T-helper 1 cell treated with Interleukin-12 subunit alpha and Interleukin-12 subunit beta and Interleukin-4 antibody, amounts not matched to agents 30 μg/mL and 1 μg/mL, for 36 hours (primary cell): ENCODE data around the gene PEX16.
A peak's percentile ranks its signal among the peaks of the same experiment; 100 is the strongest.

Experiments
- H3K27ac Mint-ChIP-seq: one replicate; pipeline ENCODE4 v1.8.0; 2021; ENCODE audit warnings: mild to moderate bottlenecking, mixed read lengths
- H3K27me3 Mint-ChIP-seq: one replicate; pipeline ENCODE4 v1.8.0; 2021; ENCODE audit warnings: low read depth, mixed read lengths
- H3K36me3 Mint-ChIP-seq: one replicate; pipeline ENCODE4 v1.8.0; 2021; ENCODE audit warnings: low read depth, mixed read lengths
- H3K4me1 Mint-ChIP-seq: one replicate; pipeline ENCODE4 v1.8.0; 2021; ENCODE audit warnings: low read depth, mixed read lengths
- H3K4me3 Mint-ChIP-seq: one replicate; pipeline ENCODE4 v1.8.0; 2021; ENCODE audit warnings: mild to moderate bottlenecking, moderate library complexity, mixed read lengths
- H3K9me3 Mint-ChIP-seq: one replicate; pipeline ENCODE4 v1.8.0; 2021; ENCODE audit warnings: mixed read lengths

PEX16 gene

GRCh38 chr11:45926536-45927331 lies 9.1 kb upstream of the PEX16 start:
- Mint-ChIP-seq H3K9me3 (no peaks in the 10 kb centered on the region), H3K4me3 (no peak overlapping the region), H3K27me3 (peaks cover 20% of the 10 kb centered on the region), H3K36me3 (peaks cover 7% of the 10 kb centered on the region), H3K4me1 (peaks cover 18% of the 10 kb centered on the region), H3K27ac (no peak overlapping the region)

- Mint-ChIP-seq H3K4me1 (peaks cover 17% of the 10 kb centered on the region), H3K36me3 (peaks cover 6% of the 10 kb centered on the region), H3K4me3 (no peak overlapping the region), H3K27ac (no peak overlapping the region), H3K9me3 (no peaks in the 10 kb centered on the region), H3K27me3 (peaks cover 27% of the 10 kb centered on the region)
These were observed 8.3 kb upstream of the PEX16 start for GRCh38 chr11:45926001-45926401.

GRCh38 chr11:45925550-45925949 lies 7.9 kb upstream of the PEX16 start:
- Mint-ChIP-seq H3K4me3 (no peak overlapping the region), H3K4me1 (peaks cover 16% of the 10 kb centered on the region)

GRCh38 chr11:45924927-45925326 lies 7.2 kb upstream of the PEX16 start:
- no peak overlapping the region for H3K4me3 Mint-ChIP-seq
- H3K27me3 Mint-ChIP-seq = peaks cover 31% of the 10 kb centered on the region
- H3K36me3 Mint-ChIP-seq = peaks cover 3% of the 10 kb centered on the region
- no peaks in the 10 kb centered on the region for H3K9me3 Mint-ChIP-seq
- no peak overlapping the region for H3K27ac Mint-ChIP-seq
- peaks cover 9% of the 10 kb centered on the region for H3K4me1 Mint-ChIP-seq

More at GRCh38 chr11:45925550-45925949, 7.9 kb upstream of the PEX16 start:
- no peak overlapping the region for H3K27ac Mint-ChIP-seq
- H3K36me3 Mint-ChIP-seq = peaks cover 6% of the 10 kb centered on the region
- H3K27me3 Mint-ChIP-seq = peaks cover 31% of the 10 kb centered on the region
- H3K9me3 Mint-ChIP-seq = no peaks in the 10 kb centered on the region

- peak overlapping the region; percentile 11 for H3K27ac Mint-ChIP-seq
- H3K4me1 Mint-ChIP-seq = peaks cover 6% of the 10 kb centered on the region
- H3K27me3 Mint-ChIP-seq = peaks cover 31% of the 10 kb centered on the region
- H3K9me3 Mint-ChIP-seq = no peaks in the 10 kb centered on the region
- H3K4me3 Mint-ChIP-seq = peak overlapping the region; percentile 42
- peaks cover 3% of the 10 kb centered on the region for H3K36me3 Mint-ChIP-seq
These were observed 6.6 kb upstream of the PEX16 start for GRCh38 chr11:45924036-45924915.

GRCh38 chr11:45922425-45923082 lies 4.9 kb upstream of the PEX16 start, which contains the start of gene LARGE2:
LARGE2 (plus strand) TSS chr11:45922656; CDS start chr11:45922883, 227 bp downstream.
- peaks cover 31% of the 10 kb centered on the region for H3K27me3 Mint-ChIP-seq
- H3K9me3 Mint-ChIP-seq = no peaks in the 10 kb centered on the region
- peaks cover 7% of the 10 kb centered on the region for H3K4me1 Mint-ChIP-seq
- H3K4me3 Mint-ChIP-seq = peak within 1 kb of the TSS; percentile 58
- no peak within 1 kb of the TSS for H3K27ac Mint-ChIP-seq
- peaks cover 3% of the 10 kb centered on the region for H3K36me3 Mint-ChIP-seq

GRCh38 chr11:45921561-45922424 lies 4.1 kb upstream of the PEX16 start:
- H3K27me3 Mint-ChIP-seq = peaks cover 31% of the 10 kb centered on the region
- H3K4me3 Mint-ChIP-seq = peak overlapping the region; percentile 58
- no peak overlapping the region for H3K27ac Mint-ChIP-seq
- H3K36me3 Mint-ChIP-seq = peaks cover 3% of the 10 kb centered on the region
- no peaks in the 10 kb centered on the region for H3K9me3 Mint-ChIP-seq
- H3K4me1 Mint-ChIP-seq = peaks cover 9% of the 10 kb centered on the region

GRCh38 chr11:45920531-45921477 lies 3.1 kb upstream of the PEX16 start:
- Mint-ChIP-seq H3K9me3 (no peaks in the 10 kb centered on the region), H3K27me3 (peaks cover 31% of the 10 kb centered on the region), H3K4me3 (peak overlapping the region; percentile 58), H3K27ac (no peak overlapping the region), H3K36me3 (peaks cover 7% of the 10 kb centered on the region), H3K4me1 (peaks cover 17% of the 10 kb centered on the region)

- Mint-ChIP-seq H3K9me3 (no peaks in the 10 kb centered on the region), H3K36me3 (peaks cover 7% of the 10 kb centered on the region), H3K4me1 (peaks cover 17% of the 10 kb centered on the region), H3K4me3 (peak overlapping the region; percentile 86), H3K27me3 (peaks cover 29% of the 10 kb centered on the region), H3K27ac (no peak overlapping the region)
These were observed 2.3 kb upstream of the PEX16 start for GRCh38 chr11:45919806-45920530.

GRCh38 chr11:45918962-45919675 lies 1.4 kb upstream of the PEX16 start:
- Mint-ChIP-seq H3K36me3 (peaks cover 8% of the 10 kb centered on the region), H3K4me3 (peak overlapping the region; percentile 86), H3K9me3 (no peaks in the 10 kb centered on the region), H3K27ac (peak overlapping the region; percentile 96), H3K27me3 (peaks cover 21% of the 10 kb centered on the region), H3K4me1 (peaks cover 16% of the 10 kb centered on the region)

- H3K4me1 Mint-ChIP-seq = peaks cover 16% of the 10 kb centered on the region
- no peaks in the 10 kb centered on the region for H3K9me3 Mint-ChIP-seq
- H3K4me3 Mint-ChIP-seq = peak overlapping the region; percentile 86
These were observed 759 bp upstream of the PEX16 start for GRCh38 chr11:45918331-45918941.

GRCh38 chr11:45917286-45917622 lies 423 bp downstream of the PEX16 start:
- Mint-ChIP-seq H3K36me3 (peaks cover 8% of the 10 kb centered on the region), H3K27ac (peak overlapping the region; percentile 96), H3K4me1 (peaks cover 13% of the 10 kb centered on the region), H3K4me3 (peak overlapping the region; percentile 86), H3K27me3 (peaks cover 12% of the 10 kb centered on the region), H3K9me3 (no peaks in the 10 kb centered on the region)

More at GRCh38 chr11:45918331-45918941, 759 bp upstream of the PEX16 start:
- H3K27ac Mint-ChIP-seq = peak overlapping the region; percentile 96
- peaks cover 8% of the 10 kb centered on the region for H3K36me3 Mint-ChIP-seq
- peaks cover 16% of the 10 kb centered on the region for H3K27me3 Mint-ChIP-seq
